AG09309 (cell line): Measurements from ENCODE around the gene SLC25A22.
A peak's percentile ranks its signal among the peaks of the same experiment; 100 is the strongest.

Experiments
- DNase-seq: peaks from one replicate; pipeline ENCODE4 v3.0.0-alpha.2; 2010; ENCODE audit warnings: low read depth
- H3K4me3 ChIP-seq: 2 replicates; pipeline ENCODE4 v1.5.1; 2011; ENCODE audit warnings: mild to moderate bottlenecking, low read depth, low read length, moderate library complexity; ENCODE audit not compliant: control insufficient read depth
- TF ChIP-seq, protein P1 (sequence below): IDR thresholded peaks from 2 replicates; pipeline ENCODE4 v1.5.1; 2011; ENCODE audit warnings: mild to moderate bottlenecking, low read depth, low read length, inconsistent platforms; ENCODE audit not compliant: insufficient read depth, control insufficient read depth; ENCODE audit errors: missing control alignments

Gene SLC25A22

DNA sequence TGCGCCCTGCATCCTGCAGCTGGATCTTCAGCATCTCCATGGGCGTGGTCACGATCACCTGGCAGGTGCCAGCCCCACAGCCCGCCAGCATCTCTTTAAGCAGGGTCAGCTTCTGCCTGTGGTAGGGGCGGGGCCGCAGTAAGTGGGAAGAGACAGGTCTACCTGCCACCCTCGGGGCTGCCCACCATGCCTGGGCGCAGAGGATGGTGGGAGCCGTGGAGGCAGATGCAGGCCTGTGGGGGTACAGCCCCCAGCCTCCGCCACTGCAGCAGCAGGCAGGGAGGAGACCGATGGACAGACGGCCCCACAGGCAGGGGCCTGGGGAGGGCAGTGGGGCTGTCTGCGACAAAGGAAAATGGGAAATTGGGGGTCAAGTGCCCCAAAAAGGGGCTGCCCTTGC, 5.2 kb downstream of the SLC25A22 start:
- no peak for DNase-seq
- no peak overlapping the region for H3K4me3 ChIP-seq

DNA sequence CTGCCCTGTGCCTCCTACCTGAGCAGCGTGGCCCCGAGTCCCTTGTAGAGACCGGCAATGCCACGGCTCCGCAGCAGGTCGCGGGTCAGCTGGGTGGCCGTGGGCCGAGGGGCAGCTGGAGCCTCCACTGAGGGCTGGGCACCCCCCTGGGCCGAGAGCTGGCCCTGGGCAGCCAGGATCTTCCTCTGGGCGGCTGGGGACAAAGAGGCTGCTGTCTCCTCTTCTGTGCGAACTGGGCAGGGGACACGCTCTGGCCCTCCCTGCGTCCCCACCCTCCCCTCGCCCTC, 5.6 kb downstream of the SLC25A22 start:
- no peak for DNase-seq
- H3K4me3 ChIP-seq, result no peak overlapping the region
- TF ChIP-seq, protein P1, sequence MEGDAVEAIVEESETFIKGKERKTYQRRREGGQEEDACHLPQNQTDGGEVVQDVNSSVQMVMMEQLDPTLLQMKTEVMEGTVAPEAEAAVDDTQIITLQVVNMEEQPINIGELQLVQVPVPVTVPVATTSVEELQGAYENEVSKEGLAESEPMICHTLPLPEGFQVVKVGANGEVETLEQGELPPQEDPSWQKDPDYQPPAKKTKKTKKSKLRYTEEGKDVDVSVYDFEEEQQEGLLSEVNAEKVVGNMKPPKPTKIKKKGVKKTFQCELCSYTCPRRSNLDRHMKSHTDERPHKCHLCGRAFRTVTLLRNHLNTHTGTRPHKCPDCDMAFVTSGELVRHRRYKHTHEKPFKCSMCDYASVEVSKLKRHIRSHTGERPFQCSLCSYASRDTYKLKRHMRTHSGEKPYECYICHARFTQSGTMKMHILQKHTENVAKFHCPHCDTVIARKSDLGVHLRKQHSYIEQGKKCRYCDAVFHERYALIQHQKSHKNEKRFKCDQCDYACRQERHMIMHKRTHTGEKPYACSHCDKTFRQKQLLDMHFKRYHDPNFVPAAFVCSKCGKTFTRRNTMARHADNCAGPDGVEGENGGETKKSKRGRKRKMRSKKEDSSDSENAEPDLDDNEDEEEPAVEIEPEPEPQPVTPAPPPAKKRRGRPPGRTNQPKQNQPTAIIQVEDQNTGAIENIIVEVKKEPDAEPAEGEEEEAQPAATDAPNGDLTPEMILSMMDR, result no peak

More for the DNA sequence above, 5.2 kb downstream of the SLC25A22 start:
- TF ChIP-seq, protein P1, result no peak

DNA sequence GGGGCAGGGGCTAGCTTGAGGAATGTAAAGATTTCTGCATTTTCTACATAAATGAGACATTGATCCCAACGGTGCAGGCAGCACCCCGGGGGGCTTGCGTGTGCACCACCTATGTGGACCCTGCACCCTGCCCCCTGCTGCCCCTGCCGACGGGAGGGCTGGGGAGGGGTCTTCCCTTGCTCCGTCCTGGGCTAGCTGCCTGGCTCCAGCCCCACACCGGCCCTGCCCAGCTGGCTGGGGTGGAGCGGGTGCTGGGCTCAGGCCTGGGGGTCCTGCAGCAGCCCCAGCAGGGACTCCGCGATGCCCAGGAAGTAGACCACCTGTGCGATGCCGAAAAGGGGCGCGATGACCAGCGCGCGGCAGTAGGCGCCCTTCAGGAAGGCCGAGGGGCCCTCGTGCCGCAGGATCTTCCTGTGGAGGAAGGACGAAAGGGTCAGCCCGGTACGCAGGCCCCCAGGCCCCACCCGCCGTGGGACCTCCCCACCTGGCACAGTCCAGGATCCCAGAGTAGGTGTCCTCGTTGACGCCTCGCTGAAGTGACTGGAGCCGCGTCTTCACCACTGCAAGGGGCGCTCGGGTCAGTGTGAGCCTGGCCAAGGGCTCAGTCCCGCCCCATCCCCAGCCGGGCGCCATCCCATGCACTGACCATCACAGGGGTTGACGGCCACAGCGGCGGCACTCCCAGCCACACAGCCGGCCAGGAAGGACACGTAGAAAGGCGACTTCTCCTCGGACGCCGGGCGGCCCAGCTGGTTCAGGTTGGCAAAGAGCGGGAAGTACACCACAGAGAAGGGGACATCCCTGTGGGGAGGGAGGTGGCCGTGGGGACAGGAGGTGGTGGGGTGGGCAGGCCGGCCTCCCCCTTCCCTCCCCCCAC, 6.2 kb downstream of the SLC25A22 start:
- no peak overlapping the region for H3K4me3 ChIP-seq
- DNase-seq, result no peak
- TF ChIP-seq, protein P1, result no peak

DNA sequence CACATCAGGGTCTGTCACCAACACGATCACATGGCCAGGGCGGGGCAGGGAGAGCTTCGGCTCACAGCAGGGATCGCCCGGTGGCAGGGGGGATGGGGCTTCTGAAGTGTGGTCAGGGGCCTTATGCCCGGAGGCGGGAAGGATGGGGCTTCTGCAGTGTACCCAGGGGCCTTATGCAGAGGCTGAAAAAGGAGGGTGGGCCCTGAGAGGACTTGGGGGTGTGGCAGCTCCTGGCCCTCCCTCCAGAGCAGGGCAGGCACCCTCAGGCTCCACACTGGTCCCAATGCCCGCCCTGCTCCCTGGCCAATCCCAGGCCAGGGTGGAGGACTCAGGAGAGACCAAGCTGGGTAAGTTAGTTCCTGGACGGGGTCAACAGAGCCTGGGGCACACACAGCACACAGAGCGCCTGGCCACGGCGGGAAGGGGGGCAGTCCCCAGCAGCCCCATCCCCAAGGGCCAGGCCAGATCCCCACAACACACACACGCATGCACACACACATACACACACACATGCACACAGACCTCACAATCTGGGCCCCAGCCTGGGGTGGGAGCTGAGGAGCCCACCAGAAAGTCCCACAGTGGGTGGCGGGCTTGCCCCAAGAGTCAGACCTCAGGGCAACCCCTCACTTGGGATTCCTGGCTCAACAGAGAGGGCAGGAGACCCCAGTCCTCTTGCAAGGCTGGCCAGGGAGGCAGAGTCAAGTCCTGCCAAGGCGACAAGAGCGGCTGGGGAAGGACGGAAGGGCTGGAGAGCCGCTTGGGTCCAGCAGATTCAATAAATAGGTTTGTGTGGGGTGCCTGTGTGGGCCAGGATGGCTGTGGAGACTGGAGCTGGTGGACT, 7.1 kb downstream of the SLC25A22 start:
- no peak overlapping the region for H3K4me3 ChIP-seq
- TF ChIP-seq, protein P1, result no peak
- DNase-seq, result no peak

DNA sequence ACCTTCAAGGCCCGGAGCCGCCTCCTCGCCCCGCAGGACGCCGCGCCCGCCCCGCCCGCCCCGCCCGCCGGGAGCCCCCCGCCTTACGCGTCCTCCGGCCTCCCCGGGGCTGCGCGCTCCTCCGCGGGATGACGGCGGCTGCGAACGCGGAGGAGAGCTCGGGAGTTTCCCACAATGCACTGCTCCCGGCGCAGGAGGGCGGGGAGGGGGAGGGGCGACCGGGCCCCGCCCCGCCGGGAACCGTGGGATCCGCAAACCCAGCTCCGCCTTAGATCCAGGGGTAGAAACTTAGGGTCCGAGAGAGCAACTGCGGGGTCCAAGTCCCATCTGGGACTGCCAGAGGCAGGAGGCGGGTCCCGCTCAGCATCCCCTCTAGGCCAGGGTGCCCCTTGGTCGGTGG, 8.1 kb downstream of the SLC25A22 start, which contains the start of gene CEND1:
Gene CEND1 (minus strand): TSS at position 148 of the 400 bp plus-strand sequence. CDS start 1,514 bp downstream, outside the sequence.
- H3K4me3 ChIP-seq, result peak within 1 kb of the TSS; percentile 12
- TF ChIP-seq, protein P1, result no peak
- no peak for DNase-seq

DNA sequence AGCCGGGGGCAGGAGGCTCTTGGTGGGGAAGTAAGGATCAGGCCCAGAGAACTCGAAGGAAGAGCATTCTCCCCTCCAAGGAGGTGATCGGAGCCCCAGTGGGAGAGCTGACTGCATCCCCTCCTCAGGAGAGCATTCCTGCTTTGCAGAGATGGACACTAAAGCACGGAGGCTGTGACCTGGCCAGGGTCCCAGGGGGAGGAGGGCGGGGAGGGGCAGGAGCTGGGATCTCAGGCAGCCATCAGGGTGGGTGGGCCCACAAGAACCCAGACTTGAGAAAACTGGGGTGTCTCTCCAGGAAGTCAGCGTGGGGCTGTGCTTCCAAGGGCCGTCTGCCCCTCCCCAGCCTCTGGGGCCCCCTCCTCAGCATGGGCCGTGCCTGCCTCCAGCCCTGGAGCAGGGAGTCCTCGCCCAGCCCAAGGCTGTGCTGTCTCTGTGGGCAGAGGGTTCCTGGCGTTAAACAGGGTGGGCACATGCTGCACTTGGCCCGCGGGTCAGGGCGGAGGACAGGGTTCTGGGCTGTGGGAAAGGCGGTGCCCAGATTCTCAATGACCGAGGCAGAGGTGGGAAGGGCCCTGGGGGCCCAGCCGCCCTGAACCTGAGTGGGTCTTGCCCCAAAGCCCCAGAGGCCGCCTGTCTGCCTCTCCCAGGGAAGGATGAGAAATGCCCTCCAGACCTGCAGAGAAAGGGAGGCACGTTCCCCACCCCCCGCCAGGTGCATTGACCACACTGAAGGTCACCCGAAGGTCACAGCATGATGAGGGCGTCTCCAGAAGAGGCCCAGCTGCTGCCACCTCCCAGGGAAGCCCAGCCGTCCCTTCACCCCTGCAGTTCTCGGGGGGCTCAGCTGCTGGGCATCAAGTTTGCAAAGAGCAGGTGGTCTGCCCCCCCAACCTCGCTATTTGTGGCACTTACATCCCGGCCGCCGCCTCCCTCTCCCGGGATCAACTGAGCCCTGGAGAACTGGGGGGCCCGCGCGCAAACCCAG, 8.8 kb downstream of the SLC25A22 start:
- DNase-seq, result no peak
- TF ChIP-seq, protein P1, result no peak
- H3K4me3 ChIP-seq, result peak overlapping the region; percentile 12
